Measurements from ENCODE around the gene TPRN. TPM values are rescaled to one million over a fixed set of nuclear protein-coding genes. Genes with fewer than 3 reads are reported as not detected.
"Not testable (repeated sequence)": the region's sequence is repeated elsewhere in the genome, so short reads cannot be mapped to it uniquely, and the experiment has no call there.

TPRN gene
- total RNA-seq, 1 donor from 2014 or later, result 19.8 TPM

- no peak for DNase-seq (ENCODE audit: extremely low spot score, unreplicated experiment)
- Mint-ChIP-seq H3K27ac (ENCODE audit: unreplicated experiment) (no peak overlapping the region), H3K27me3 (ENCODE audit: unreplicated experiment) (no peaks in the 10 kb centered on the region), H3K9me3 (ENCODE audit: unreplicated experiment) (no peaks in the 10 kb centered on the region), H3K4me3 (ENCODE audit: unreplicated experiment) (no peak overlapping the region), H3K4me1 (ENCODE audit: unreplicated experiment) (peaks cover 23% of the 10 kb centered on the region), H3K36me3 (ENCODE audit: unreplicated experiment) (peaks cover 9% of the 10 kb centered on the region)
- TF ChIP-seq CTCF (IDR thresholded peaks at IDR 0.05), result no peak
These were observed 44.2 kb upstream of the TPRN start for GRCh38 chr9:137244486-137245449.

- no peak for TF ChIP-seq CTCF (IDR thresholded peaks at IDR 0.05)
- H3K27ac Mint-ChIP-seq (ENCODE audit: unreplicated experiment), result no peak overlapping the region
- no peaks in the 10 kb centered on the region for H3K9me3 Mint-ChIP-seq (ENCODE audit: unreplicated experiment)
- no peak overlapping the region for H3K4me3 Mint-ChIP-seq (ENCODE audit: unreplicated experiment)
- no peak for DNase-seq (ENCODE audit: extremely low spot score, unreplicated experiment)
- peaks cover 9% of the 10 kb centered on the region for H3K36me3 Mint-ChIP-seq (ENCODE audit: unreplicated experiment)
- peaks cover 30% of the 10 kb centered on the region for H3K4me1 Mint-ChIP-seq (ENCODE audit: unreplicated experiment)
- H3K27me3 Mint-ChIP-seq (ENCODE audit: unreplicated experiment), result no peaks in the 10 kb centered on the region
These were observed 43.3 kb upstream of the TPRN start for GRCh38 chr9:137243626-137244485.

- DNase-seq (ENCODE audit: extremely low spot score, unreplicated experiment); H3K27me3 Mint-ChIP-seq (ENCODE audit: unreplicated experiment); H3K27ac Mint-ChIP-seq (ENCODE audit: unreplicated experiment); H3K4me3 Mint-ChIP-seq (ENCODE audit: unreplicated experiment); H3K36me3 Mint-ChIP-seq (ENCODE audit: unreplicated experiment); H3K9me3 Mint-ChIP-seq (ENCODE audit: unreplicated experiment): not testable (repeated sequence)
- H3K4me1 Mint-ChIP-seq (ENCODE audit: unreplicated experiment), result peaks cover 33% of the 10 kb centered on the region
These were observed 42.7 kb upstream of the TPRN start for GRCh38 chr9:137243266-137243625.

DNA sequence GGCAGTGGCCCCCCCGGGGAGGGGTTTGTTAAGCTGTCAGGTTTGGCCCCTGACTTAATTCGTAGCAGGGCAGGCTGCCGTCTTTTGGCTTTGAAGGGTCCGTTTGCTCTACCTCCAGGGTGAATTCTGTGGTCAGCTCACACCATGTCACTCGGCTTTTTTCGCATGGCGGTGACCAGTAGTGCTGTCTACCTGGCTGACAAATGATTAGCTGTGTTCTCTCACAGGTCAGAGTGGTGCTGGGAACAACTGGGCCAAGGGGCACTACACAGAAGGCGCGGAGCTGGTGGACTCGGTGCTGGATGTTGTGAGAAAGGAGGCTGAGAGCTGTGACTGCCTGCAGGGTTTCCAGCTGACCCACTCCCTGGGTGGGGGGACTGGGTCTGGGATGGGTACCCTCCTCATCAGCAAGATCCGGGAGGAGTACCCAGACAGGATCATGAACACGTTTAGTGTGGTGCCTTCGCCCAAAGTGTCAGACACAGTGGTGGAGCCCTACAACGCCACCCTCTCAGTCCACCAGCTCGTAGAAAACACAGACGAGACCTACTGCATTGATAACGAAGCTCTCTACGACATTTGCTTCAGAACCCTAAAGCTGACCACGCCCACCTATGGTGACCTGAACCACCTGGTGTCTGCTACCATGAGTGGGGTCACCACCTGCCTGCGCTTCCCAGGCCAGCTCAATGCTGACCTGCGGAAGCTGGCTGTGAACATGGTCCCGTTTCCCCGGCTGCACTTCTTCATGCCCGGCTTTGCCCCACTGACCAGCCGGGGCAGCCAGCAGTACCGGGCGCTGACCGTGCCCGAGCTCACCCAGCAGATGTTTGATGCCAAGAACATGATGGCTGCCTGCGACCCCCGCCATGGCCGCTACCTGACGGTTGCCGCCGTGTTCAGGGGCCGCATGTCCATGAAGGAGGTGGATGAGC, 42.0 kb upstream of the TPRN start:
- H3K36me3 Mint-ChIP-seq (ENCODE audit: unreplicated experiment), result peaks cover 9% of the 10 kb centered on the region
- H3K4me1 Mint-ChIP-seq (ENCODE audit: unreplicated experiment), result peaks cover 33% of the 10 kb centered on the region
- H3K9me3 Mint-ChIP-seq (ENCODE audit: unreplicated experiment), result no peaks in the 10 kb centered on the region
- no peak for TF ChIP-seq CTCF (IDR thresholded peaks at IDR 0.05)
- DNase-seq (ENCODE audit: extremely low spot score, unreplicated experiment), result no peak
- peak overlapping the region; percentile 57 for H3K27ac Mint-ChIP-seq (ENCODE audit: unreplicated experiment)
- H3K4me3 Mint-ChIP-seq (ENCODE audit: unreplicated experiment), result peak overlapping the region; percentile 76
- H3K27me3 Mint-ChIP-seq (ENCODE audit: unreplicated experiment), result no peaks in the 10 kb centered on the region

Data from osteocyte (in vitro differentiated cells).